Vagina (tissue), 2 donors: ENCODE measurements around the gene C1QTNF6. TPM values are rescaled to one million over a fixed set of nuclear protein-coding genes. Genes with fewer than 3 reads are reported as not detected.

Experiments
- DNase-seq, 2 donors: peaks; one replicate each; pipeline ENCODE4 v3.0.0-alpha.2; 2017; ENCODE audit errors: extremely low spot score in 2 of 2
- H3K27ac ChIP-seq: fragments of 200-600 bp; sonication (generic); one replicate; pipeline ENCODE4 v1.5.1; 2019
- H3K27me3 ChIP-seq: fragments of 200-600 bp; sonication (generic); one replicate; pipeline ENCODE4 v1.5.1; 2019
- H3K36me3 ChIP-seq, 2 donors: fragments of 200-600 bp; sonication (generic); one replicate each; pipeline ENCODE4 v1.5.1; 2017 to 2019
- H3K4me1 ChIP-seq: fragments of 200-600 bp; sonication (generic); one replicate; pipeline ENCODE4 v1.5.1; 2019
- H3K4me3 ChIP-seq, 2 donors: fragments of 200-600 bp; sonication (generic); 1 replicate in 1 of 2; 2 replicates in 1 of 2; pipeline ENCODE4 v1.5.1; 2016 to 2019
- H3K9me3 ChIP-seq: fragments of 200-600 bp; sonication (generic); one replicate; pipeline ENCODE4 v1.5.1; 2019
- POLR2A ChIP-seq, 2 donors: fragments of 450-650 bp; IDR thresholded peaks; one replicate each; pipeline ENCODE4 v1.6.1; 2017; ENCODE audit warnings: antibody characterized with exemption in 2 of 2, mild to moderate bottlenecking in 2 of 2, moderate library complexity in 2 of 2
- POLR2AphosphoS5 ChIP-seq, 2 donors: sonication (generic); formaldehyde crosslinking; IDR thresholded peaks; one replicate each; pipeline ENCODE4 v1.9.0; 2017; ENCODE audit warnings: antibody characterized with exemption in 2 of 2, mild to moderate bottlenecking in 2 of 2, low read depth in 1 of 2; ENCODE audit not compliant: insufficient read depth in 1 of 2
- intact Hi-C: fragments of 100-400 bp; cut with DNase I; formaldehyde crosslinking; loops from one replicate; pipeline ENCODE4 v1.15.1; 2023
- total RNA-seq: library from RNA; depleted of rRNA; stranded (reverse); fragments of >200 nt; gene quantifications from one replicate; pipeline ENCODE4 v1.2.3, GENCODE V29; 2016
- TF ChIP-seq, protein P1 (sequence below), 3 experiments: fragments of 450-650 bp in 2 of 3; fragments of 200-600 bp in 1 of 3; sonication (generic) in 1 of 3; IDR thresholded peaks; one replicate each; pipeline ENCODE4 v1.5.1; 2017 to 2019; ENCODE audit warnings: antibody characterized with exemption in 3 of 3, mild to moderate bottlenecking in 2 of 3, moderate library complexity in 2 of 3

C1QTNF6 gene
- total RNA-seq, 1 donor from 2014 or later: 4.9 TPM

GRCh38 chr22:37232140-37232998, 44.3 kb upstream of the C1QTNF6 start:
- no peak for DNase-seq
- no peak overlapping the region for H3K27ac ChIP-seq
- no peak for TF ChIP-seq POLR2A (IDR thresholded peaks at IDR 0.05)
- peaks cover 21% of the 10 kb centered on the region for H3K4me1 ChIP-seq
- no peak overlapping the region for H3K4me3 ChIP-seq
- intact Hi-C loops: no loop called here
- no peaks in the 10 kb centered on the region for H3K9me3 ChIP-seq
- no peaks in the 10 kb centered on the region for H3K27me3 ChIP-seq
- no peaks in the 10 kb centered on the region for H3K36me3 ChIP-seq

GRCh38 chr22:37231406-37232139, 43.5 kb upstream of the C1QTNF6 start:
- H3K27ac ChIP-seq: no peak overlapping the region
- peaks cover 21% of the 10 kb centered on the region for H3K4me1 ChIP-seq
- TF ChIP-seq POLR2A (IDR thresholded peaks at IDR 0.05) (no peak), POLR2AphosphoS5 (IDR thresholded peaks at IDR 0.05; ENCODE audit: insufficient read depth in 1 of 2, low read depth in 1 of 2) (no peak)
- TF ChIP-seq, protein P1, sequence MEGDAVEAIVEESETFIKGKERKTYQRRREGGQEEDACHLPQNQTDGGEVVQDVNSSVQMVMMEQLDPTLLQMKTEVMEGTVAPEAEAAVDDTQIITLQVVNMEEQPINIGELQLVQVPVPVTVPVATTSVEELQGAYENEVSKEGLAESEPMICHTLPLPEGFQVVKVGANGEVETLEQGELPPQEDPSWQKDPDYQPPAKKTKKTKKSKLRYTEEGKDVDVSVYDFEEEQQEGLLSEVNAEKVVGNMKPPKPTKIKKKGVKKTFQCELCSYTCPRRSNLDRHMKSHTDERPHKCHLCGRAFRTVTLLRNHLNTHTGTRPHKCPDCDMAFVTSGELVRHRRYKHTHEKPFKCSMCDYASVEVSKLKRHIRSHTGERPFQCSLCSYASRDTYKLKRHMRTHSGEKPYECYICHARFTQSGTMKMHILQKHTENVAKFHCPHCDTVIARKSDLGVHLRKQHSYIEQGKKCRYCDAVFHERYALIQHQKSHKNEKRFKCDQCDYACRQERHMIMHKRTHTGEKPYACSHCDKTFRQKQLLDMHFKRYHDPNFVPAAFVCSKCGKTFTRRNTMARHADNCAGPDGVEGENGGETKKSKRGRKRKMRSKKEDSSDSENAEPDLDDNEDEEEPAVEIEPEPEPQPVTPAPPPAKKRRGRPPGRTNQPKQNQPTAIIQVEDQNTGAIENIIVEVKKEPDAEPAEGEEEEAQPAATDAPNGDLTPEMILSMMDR (IDR thresholded peaks at IDR 0.05): no peak

DNA sequence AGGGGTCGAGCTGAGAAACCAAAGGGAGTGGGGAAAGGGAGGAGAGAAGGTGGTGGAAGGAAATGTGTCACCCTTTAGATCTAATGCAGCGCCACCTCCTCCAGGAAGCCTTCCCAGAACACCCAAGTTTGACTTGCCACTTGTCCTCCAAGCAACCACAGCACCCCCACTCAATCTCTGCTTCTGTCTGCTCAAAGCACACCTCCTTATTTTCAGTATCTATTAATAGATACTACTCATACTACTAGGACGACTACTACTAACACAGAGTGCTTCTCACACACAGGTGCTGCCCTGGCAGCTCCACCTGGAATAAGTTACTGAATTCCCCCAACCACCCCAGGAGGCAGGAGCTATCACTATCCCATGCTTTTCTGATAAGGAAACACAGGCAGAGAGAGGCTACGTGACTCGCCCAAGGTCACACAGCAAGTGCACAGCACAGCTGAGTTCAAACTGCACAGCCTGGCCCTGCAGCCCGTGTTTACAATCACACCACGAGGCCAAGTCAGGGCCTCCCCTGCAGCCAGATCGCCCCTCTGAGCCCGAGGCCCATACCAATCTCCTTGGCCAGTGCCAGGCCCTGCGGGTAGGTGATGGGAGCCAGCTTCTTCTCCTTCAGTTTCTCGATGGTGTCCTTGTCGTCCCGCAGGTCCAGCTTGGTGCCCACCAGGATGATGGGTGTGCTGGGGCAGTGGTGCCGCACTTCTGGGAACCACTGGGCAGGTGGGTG, 42.8 kb upstream of the C1QTNF6 start:
- no peak overlapping the region for H3K4me3 ChIP-seq
- DNase-seq: no peak
- intact Hi-C loops: no loop called here
- no peaks in the 10 kb centered on the region for H3K9me3 ChIP-seq
- no peaks in the 10 kb centered on the region for H3K36me3 ChIP-seq
- no peaks in the 10 kb centered on the region for H3K27me3 ChIP-seq
- TF ChIP-seq POLR2A (IDR thresholded peaks at IDR 0.05) (no peak), POLR2AphosphoS5 (IDR thresholded peaks at IDR 0.05; ENCODE audit: insufficient read depth in 1 of 2, low read depth in 1 of 2) (no peak)
- TF ChIP-seq, protein P1 (IDR thresholded peaks at IDR 0.05): no peak
- H3K27ac ChIP-seq: no peak overlapping the region
- peaks cover 21% of the 10 kb centered on the region for H3K4me1 ChIP-seq

More at GRCh38 chr22:37231406-37232139, 43.5 kb upstream of the C1QTNF6 start:
- H3K9me3 ChIP-seq: no peaks in the 10 kb centered on the region
- DNase-seq: no peak
- no peak overlapping the region for H3K4me3 ChIP-seq
- no peaks in the 10 kb centered on the region for H3K27me3 ChIP-seq
- H3K36me3 ChIP-seq: no peaks in the 10 kb centered on the region
- intact Hi-C loops: no loop called here

GRCh38 chr22:37229805-37230672, 42.0 kb upstream of the C1QTNF6 start:
- no peaks in the 10 kb centered on the region for H3K27me3 ChIP-seq
- no peaks in the 10 kb centered on the region for H3K9me3 ChIP-seq
- DNase-seq: no peak
- TF ChIP-seq, protein P1 (IDR thresholded peaks at IDR 0.05): no peak
- TF ChIP-seq POLR2AphosphoS5 (IDR thresholded peaks at IDR 0.05; ENCODE audit: insufficient read depth in 1 of 2, low read depth in 1 of 2): no peak
- no peak for TF ChIP-seq POLR2A (IDR thresholded peaks at IDR 0.05)
- no peak overlapping the region for H3K27ac ChIP-seq
- intact Hi-C loops: no loop called here
- peaks cover 21% of the 10 kb centered on the region for H3K4me1 ChIP-seq
- no peak overlapping the region for H3K4me3 ChIP-seq
- no peaks in the 10 kb centered on the region for H3K36me3 ChIP-seq
